SK-N-SH treated with all-trans-retinoic acid at 6 μM for 48 hours (cell line): ENCODE data around the gene ATR.
"Not testable (repeated sequence)": the region's sequence is repeated elsewhere in the genome, so short reads cannot be mapped to it uniquely, and the experiment has no call there.

ENCODE experiments used
- ATAC-seq: fragments of 200-7000 bp; cut with Tn5 transposase; 3 replicates; pipeline ENCODE4 v1.9.1; 2020; ENCODE audit warnings: mild to moderate bottlenecking, moderate library complexity
- ARNTL ChIP-seq: fragments of 450-650 bp; formaldehyde crosslinking; IDR thresholded peaks from 2 replicates; pipeline ENCODE4 v1.5.0; 2020; ENCODE audit warnings: low read depth, mild to moderate bottlenecking, moderate library complexity, borderline replicate concordance
- BACH2 ChIP-seq: fragments of 250-450 bp; sonication (Bioruptor Pico); IDR thresholded peaks from 2 replicates; pipeline ENCODE4 v1.9.0; 2021; ENCODE audit warnings: mild to moderate bottlenecking, borderline replicate concordance
- CREB5 ChIP-seq: fragments of 250-450 bp; sonication (Bioruptor Pico); IDR thresholded peaks from 2 replicates; pipeline ENCODE4 v1.5.1; 2020; ENCODE audit warnings: low read depth, mild to moderate bottlenecking, moderate library complexity
- CSDC2 ChIP-seq: fragments of 250-450 bp; sonication (Bioruptor Pico); IDR thresholded peaks from 2 replicates; pipeline ENCODE4 v1.5.0; 2020; ENCODE audit warnings: mild to moderate bottlenecking, moderate library complexity
- CSRNP3 ChIP-seq: fragments of 250-450 bp; sonication (Bioruptor Pico); IDR thresholded peaks from 2 replicates; pipeline ENCODE4 v1.5.1; 2021; ENCODE audit warnings: mild to moderate bottlenecking, moderate library complexity
- ESRRG ChIP-seq: fragments of 250-450 bp; sonication (Bioruptor Pico); IDR thresholded peaks from 2 replicates; pipeline ENCODE4 v1.6.1; 2021; ENCODE audit warnings: mild to moderate bottlenecking
- GLIS3 ChIP-seq: fragments of 250-450 bp; sonication (Bioruptor Pico); IDR thresholded peaks from 2 replicates; pipeline ENCODE4 v1.5.0; 2020; ENCODE audit warnings: mild to moderate bottlenecking, moderate library complexity
- OSR1 ChIP-seq: fragments of 250-450 bp; sonication (Bioruptor Pico); IDR thresholded peaks from 2 replicates; pipeline ENCODE4 v1.8.0; 2022; ENCODE audit warnings: moderate library complexity, mild to moderate bottlenecking, inconsistent platforms
- PATZ1 ChIP-seq: fragments of 250-450 bp; sonication (Bioruptor Pico); IDR thresholded peaks from 2 replicates; pipeline ENCODE4 v1.8.0; 2020; ENCODE audit warnings: mild to moderate bottlenecking, moderate library complexity, borderline replicate concordance
- POU6F1 ChIP-seq: fragments of 250-450 bp; sonication (Bioruptor Pico); IDR thresholded peaks from 2 replicates; pipeline ENCODE4 v1.8.0; 2021; ENCODE audit warnings: low read depth, mild to moderate bottlenecking, moderate library complexity, borderline replicate concordance
- PPARA ChIP-seq: fragments of 250-450 bp; sonication (Bioruptor Pico); IDR thresholded peaks from 2 replicates; pipeline ENCODE4 v1.5.0; 2020; ENCODE audit warnings: mild to moderate bottlenecking, borderline replicate concordance
- RARB ChIP-seq: fragments of 250-450 bp; sonication (Bioruptor Pico); IDR thresholded peaks from 2 replicates; pipeline ENCODE4 v1.8.0; 2021; ENCODE audit warnings: mild to moderate bottlenecking, moderate library complexity
- SNAI2 ChIP-seq: fragments of 250-450 bp; sonication (Bioruptor Pico); IDR thresholded peaks from 2 replicates; pipeline ENCODE4 v1.5.0; 2020; ENCODE audit warnings: mild to moderate bottlenecking, moderate library complexity
- TCF4 ChIP-seq: fragments of 250-450 bp; sonication (Bioruptor Pico); IDR thresholded peaks from 2 replicates; pipeline ENCODE4 v1.8.0; 2021; ENCODE audit warnings: mild to moderate bottlenecking, moderate library complexity, borderline replicate concordance
- TOX ChIP-seq: fragments of 250-450 bp; sonication (Bioruptor Pico); IDR thresholded peaks from 2 replicates; pipeline ENCODE4 v1.8.0; 2021; ENCODE audit warnings: mild to moderate bottlenecking, moderate library complexity, borderline replicate concordance
- ZC3H10 ChIP-seq: fragments of 250-450 bp; sonication (Bioruptor Pico); IDR thresholded peaks from 2 replicates; pipeline ENCODE4 v1.5.1; 2021; ENCODE audit warnings: mild to moderate bottlenecking, moderate library complexity
- ZFP3 ChIP-seq: fragments of 250-450 bp; sonication (Bioruptor Pico); IDR thresholded peaks from 2 replicates; pipeline ENCODE4 v1.5.0; 2020; ENCODE audit warnings: mild to moderate bottlenecking, moderate library complexity
- ZNF565 ChIP-seq: fragments of 450-650 bp; formaldehyde crosslinking; conservative IDR thresholded peaks from 2 replicates; pipeline ENCODE4 v1.5.0; 2020; ENCODE audit warnings: low read depth, mild to moderate bottlenecking, moderate library complexity
- ZNF70 ChIP-seq: fragments of 450-650 bp; formaldehyde crosslinking; IDR thresholded peaks from 2 replicates; pipeline ENCODE4 v1.5.0; 2020; ENCODE audit warnings: mild to moderate bottlenecking, moderate library complexity
- ZNF8 ChIP-seq: fragments of 450-650 bp; formaldehyde crosslinking; IDR thresholded peaks from 2 replicates; pipeline ENCODE4 v1.5.0; 2020; ENCODE audit warnings: mild to moderate bottlenecking, moderate library complexity

The ATR gene

GRCh38 chr3:142588703-142589102 lies 10.2 kb upstream of the ATR start:
- no peak for ATAC-seq
- TF ChIP-seq CREB5 (CRISPR knock-in tag) (no peak), ZNF8 (CRISPR knock-in tag) (no peak), PATZ1 (CRISPR knock-in tag) (no peak), ZFP3 (CRISPR knock-in tag) (no peak), ARNTL (CRISPR knock-in tag) (no peak), CSDC2 (no peak), BACH2 (CRISPR knock-in tag) (no peak), TCF4 (no peak), RARB (CRISPR knock-in tag) (no peak), GLIS3 (no peak), ESRRG (CRISPR knock-in tag) (no peak), POU6F1 (CRISPR knock-in tag) (no peak), TOX (no peak), SNAI2 (no peak), PPARA (CRISPR knock-in tag) (no peak), ZNF565 (CRISPR knock-in tag) (no peak), OSR1 (no peak), ZNF70 (CRISPR knock-in tag) (no peak), ZC3H10 (CRISPR knock-in tag) (no peak), CSRNP3 (no peak)

- ATAC-seq = peak; percentile 97
Observed at GRCh38 chr3:142586803-142587406, 8.4 kb upstream of the ATR start.

GRCh38 chr3:142581070-142581469 lies 2.5 kb upstream of the ATR start:
- not testable (repeated sequence) for ATAC-seq

More at GRCh38 chr3:142586803-142587406, 8.4 kb upstream of the ATR start:
- TF ChIP-seq ZC3H10 (CRISPR knock-in tag) (no peak), ESRRG (CRISPR knock-in tag) (no peak), ZFP3 (CRISPR knock-in tag) (no peak), CSDC2 (no peak), TCF4 (no peak), ZNF70 (CRISPR knock-in tag) (no peak), OSR1 (no peak), CSRNP3 (no peak), POU6F1 (CRISPR knock-in tag) (no peak), ARNTL (CRISPR knock-in tag) (no peak)
